A549 (cell line): ENCODE measurements around the gene DGAT2. TPM values are rescaled to one million over a fixed set of nuclear protein-coding genes. Genes with fewer than 3 reads are reported as not detected.

Source experiments
- ATAC-seq, 2 experiments: fragments of 200-7000 bp in 1 of 2; fragments of >200 bp in 1 of 2; cut with Nextera tagmentation in 1 of 2; cut with Tn5 transposase in 1 of 2; 3 replicates each; pipeline versions ENCODE4 v1.8.0 to v1.9.1; 2018 to 2020; ENCODE audit warnings: mild to moderate bottlenecking in 1 of 2, moderate library complexity in 1 of 2
- CTCF ChIA-PET: fragments of 300-600 bp; sonication (Branson Sonifier 250); formaldehyde crosslinking; extraction: SDS; loops from one replicate; lab custom pipeline; 2021; ENCODE audit warnings: antibody characterized with exemption, inconsistent platforms; lab: Yijun Ruan, JAX
- POLR2A ChIA-PET: fragments of 350-600 bp; formaldehyde crosslinking; extraction: SDS; loops from one replicate; lab custom pipeline; 2021; ENCODE audit warnings: antibody characterized with exemption, inconsistent platforms; lab: Yijun Ruan, JAX
- DNase-seq, 2 experiments: peaks; one replicate each; pipeline versions ENCODE4 v3.0.0 to v3.0.0-alpha.2; 2011 to 2016; ENCODE audit warnings: low read depth in 1 of 2, low spot score in 1 of 2
- FAIRE-seq: peaks from 2 replicates; lab custom pipeline; 2011; peaks lifted over from hg19 to GRCh38; lab: Jason Lieb, UNC
- H3K27ac ChIP-seq, 2 experiments: fragments of >200 bp; sonication (Bioruptor Twin); formaldehyde crosslinking; 3 replicates each; pipeline ENCODE4 v1.5.1; 2016 to 2017
- H3K4me1 ChIP-seq: fragments of >200 bp; sonication (Bioruptor Twin); formaldehyde crosslinking; 3 replicates; pipeline ENCODE4 v1.6.1; 2016
- H3K4me2 ChIP-seq: fragments of >200 bp; sonication (Bioruptor Twin); formaldehyde crosslinking; 3 replicates; pipeline ENCODE4 v1.6.1; 2016
- H3K4me3 ChIP-seq: fragments of >200 bp; sonication (Bioruptor Twin); formaldehyde crosslinking; 3 replicates; pipeline ENCODE4 v1.5.1; 2016
- H3K9me3 ChIP-seq: fragments of >200 bp; sonication (Bioruptor Twin); formaldehyde crosslinking; 3 replicates; pipeline ENCODE4 v1.6.1; 2016
- BCL3 ChIP-seq: fragments of >200 bp; sonication (Bioruptor Twin); formaldehyde crosslinking; IDR thresholded peaks from 3 replicates; pipeline ENCODE4 v1.6.1; 2016
- CBX2 ChIP-seq: fragments of 200-600 bp; sonication (generic); IDR thresholded peaks from 2 replicates; pipeline ENCODE4 v1.6.1; 2016; ENCODE audit warnings: low read depth, mild to moderate bottlenecking, borderline replicate concordance
- CBX8 ChIP-seq: fragments of 200-600 bp; sonication (generic); IDR thresholded peaks from 2 replicates; pipeline ENCODE4 v1.6.1; 2016
- E2F6 ChIP-seq: IDR thresholded peaks from 2 replicates; pipeline ENCODE4 v1.6.1; 2012; ENCODE audit warnings: low read depth, borderline replicate concordance
- EHMT2 ChIP-seq: fragments of 200-600 bp; sonication (generic); IDR thresholded peaks from 2 replicates; pipeline ENCODE4 v1.6.1; 2016; ENCODE audit warnings: antibody characterized with exemption, low read depth, mild to moderate bottlenecking, moderate library complexity
- ESRRA ChIP-seq: fragments of 150-350 bp; IDR thresholded peaks from 2 replicates; pipeline ENCODE4 v1.6.1; 2014; ENCODE audit warnings: mild to moderate bottlenecking, low read length, borderline replicate concordance
- HES2 ChIP-seq: fragments of >200 bp; sonication (Bioruptor Twin); formaldehyde crosslinking; IDR thresholded peaks from 2 replicates; pipeline ENCODE4 v1.6.1; 2016
- JUNB ChIP-seq: fragments of >200 bp; sonication (Bioruptor Twin); formaldehyde crosslinking; IDR thresholded peaks from 2 replicates; pipeline ENCODE4 v1.6.1; 2016
- KDM1A ChIP-seq: fragments of 200-600 bp; sonication (generic); IDR thresholded peaks from 2 replicates; pipeline ENCODE4 v1.6.1; 2016; ENCODE audit warnings: low read depth, mild to moderate bottlenecking
- MAZ ChIP-seq: fragments of 150-350 bp; IDR thresholded peaks from 2 replicates; pipeline ENCODE4 v1.6.1; 2014; ENCODE audit warnings: antibody characterized with exemption, low read depth, low read length, borderline replicate concordance
- NFE2L2 ChIP-seq: fragments of 150-350 bp; conservative IDR thresholded peaks from 2 replicates; pipeline ENCODE4 v1.6.1; 2014; ENCODE audit warnings: low read length
- NPAS2 ChIP-seq: fragments of 250-450 bp; sonication (Bioruptor Pico); IDR thresholded peaks from 2 replicates; pipeline ENCODE4 v1.8.0; 2022; ENCODE audit warnings: mild to moderate bottlenecking, moderate library complexity, borderline replicate concordance
- NR3C1 ChIP-seq: fragments of >200 bp; sonication (Bioruptor Twin); formaldehyde crosslinking; IDR thresholded peaks from 3 replicates; pipeline ENCODE4 v1.6.1; 2017
- PBX3 ChIP-seq: IDR thresholded peaks from 2 replicates; pipeline ENCODE4 v1.6.1; 2012
- PHF8 ChIP-seq: fragments of 200-600 bp; sonication (generic); IDR thresholded peaks from 2 replicates; pipeline ENCODE4 v1.6.1; 2016; ENCODE audit warnings: low read depth, mild to moderate bottlenecking, antibody characterized with exemption, moderate library complexity, borderline replicate concordance
- POLR2A ChIP-seq: IDR thresholded peaks from 2 replicates; pipeline ENCODE4 v1.6.1; 2012; ENCODE audit warnings: mild to moderate bottlenecking, low read length
- POLR2AphosphoS2 ChIP-seq: conservative IDR thresholded peaks from 2 replicates; pipeline ENCODE4 v1.6.1; 2012; ENCODE audit warnings: low read length, improper control_type of control experiment, inconsistent platforms
- REST ChIP-seq: fragments of 200-600 bp; sonication (generic); IDR thresholded peaks from 2 replicates; pipeline ENCODE4 v1.6.1; 2016; ENCODE audit warnings: antibody characterized with exemption, mild to moderate bottlenecking, moderate library complexity
- SMC3 ChIP-seq: fragments of >200 bp; sonication (Bioruptor Twin); formaldehyde crosslinking; IDR thresholded peaks from 3 replicates; pipeline ENCODE4 v1.6.1; 2018; ENCODE audit warnings: inconsistent platforms
- TFCP2L1 ChIP-seq: fragments of 250-450 bp; sonication (Bioruptor Pico); IDR thresholded peaks from 2 replicates; pipeline ENCODE4 v1.5.0; 2021; ENCODE audit warnings: mild to moderate bottlenecking
- USF2 ChIP-seq: fragments of 450-650 bp; IDR thresholded peaks from 2 replicates; pipeline ENCODE4 v1.6.1; 2014; ENCODE audit warnings: antibody characterized with exemption
- ZFP36 ChIP-seq: fragments of 450-650 bp; IDR thresholded peaks from 2 replicates; pipeline ENCODE4 v1.6.1; 2014; ENCODE audit warnings: borderline replicate concordance; ENCODE audit not compliant: partially characterized antibody
- WGBS: methylation state at CpG from one replicate; pipeline ENCODE4 v1.1.6; 2017; ENCODE audit errors: missing lambda C conversion rate; 5-methylcytosine and 5-hydroxymethylcytosine counted together
- polyA plus RNA-seq, 4 experiments: library from polyadenylated mRNA; depleted of rRNA in 3 of 4; stranded (reverse); fragments of >200 nt; fragmentation: RNase III in 1 of 4; extraction: RNeasy Plus Mini Kit Qiagen cat#74134 plus additional on column Dnase treatment in 1 of 4; gene quantifications; 2 replicates in 3 of 4; 3 replicates in 1 of 4; pipeline ENCODE4 v1.2.3, GENCODE V29; 2011 to 2017

The DGAT2 gene
- polyA plus RNA-seq, 2 of the 4 experiments (the other 2 are of a cell fraction) = 1.6 to 1.9 TPM

- no peak for DNase-seq
- H3K27ac ChIP-seq = no peak overlapping the region
- no peak overlapping the region for H3K4me3 ChIP-seq
- H3K4me1 ChIP-seq = peaks cover 11% of the 10 kb centered on the region; the same call in 2 of the 3 replicates
- ATAC-seq = no peak; a peak in 2 of 6 replicates
- TF ChIP-seq NR3C1 (no peak), NPAS2 (CRISPR knock-in tag) (no peak), POLR2AphosphoS2 (no peak), SMC3 (no peak), ESRRA (no peak), BCL3 (no peak), HES2 (no peak)
- WGBS = 73% methylated on average over 3 of the region's 4 CpGs
- H3K4me2 ChIP-seq = no peak overlapping the region
- ChIA-PET POLR2A (no interaction called here), CTCF (no interaction called here)
- no peak for FAIRE-seq
- H3K9me3 ChIP-seq = no peaks in the 10 kb centered on the region
These were observed 14.1 kb downstream of the DGAT2 start for GRCh38 chr11:75782540-75783263.

- WGBS = 82% methylated on average over 4 of the region's 4 CpGs
- FAIRE-seq = no peak
- DNase-seq = no peak
- CTCF ChIA-PET = interaction anchor here (0.9 kb wide), 1 partner anchor 19 kb away, joined by 5 read pairs; no protein-coding TSS in a partner anchor
- TF ChIP-seq REST (no peak), NFE2L2 (no peak), KDM1A (no peak), ZFP36 (no peak), CBX8 (no peak), MAZ (no peak), CBX2 (no peak), BCL3 (no peak), NPAS2 (CRISPR knock-in tag) (no peak), USF2 (no peak), EHMT2 (no peak), PBX3 (no peak), TFCP2L1 (CRISPR knock-in tag) (no peak), JUNB (no peak), E2F6 (no peak), POLR2AphosphoS2 (no peak), NR3C1 (no peak), PHF8 (no peak), POLR2A (no peak)
- Histone ChIP-seq H3K4me3 (no peak overlapping the region), H3K4me1 (peaks cover 11% of the 10 kb centered on the region; the same call in 2 of the 3 replicates), H3K9me3 (no peaks in the 10 kb centered on the region), H3K4me2 (no peak overlapping the region), H3K27ac (no peak overlapping the region)
- POLR2A ChIA-PET = no interaction called here
- ATAC-seq = no peak
These were observed 15.0 kb downstream of the DGAT2 start for GRCh38 chr11:75783416-75784084.
